IPS DF 6.9 (cell line): ENCODE data around the gene SIGLEC8.

Source experiments
- DNase-seq: peaks from one replicate; pipeline ENCODE4 v3.0.0-alpha.2; 2013; ENCODE audit warnings: low read depth, low spot score
- H3K27ac ChIP-seq: one replicate; pipeline ENCODE4 v1.5.1; 2013; ENCODE audit warnings: low read length, control low read depth
- H3K27me3 ChIP-seq: 2 replicates; pipeline ENCODE4 v1.6.1; 2013; ENCODE audit warnings: mild to moderate bottlenecking, low read length; ENCODE audit not compliant: control insufficient read depth, insufficient read depth
- H3K36me3 ChIP-seq: 2 replicates; pipeline ENCODE4 v1.6.1; 2013; ENCODE audit warnings: low read length; ENCODE audit not compliant: control insufficient read depth, insufficient read depth
- H3K4me1 ChIP-seq: 2 replicates; pipeline ENCODE4 v1.6.1; 2013; ENCODE audit warnings: low read length; ENCODE audit not compliant: control insufficient read depth, insufficient read depth
- H3K4me3 ChIP-seq: 2 replicates; pipeline ENCODE4 v1.5.1; 2013; ENCODE audit warnings: mild to moderate bottlenecking, low read length
- H3K9me3 ChIP-seq: 2 replicates; pipeline ENCODE4 v1.6.1; 2013; ENCODE audit warnings: low read length, inconsistent platforms; ENCODE audit not compliant: control insufficient read depth, insufficient read depth
- WGBS: extraction: QIAGEN DNeasy Blood & Tissue Kit; methylation state at CpG from one replicate; pipeline ENCODE4 v1.1.7; 2013; ENCODE audit warnings: mixed read lengths, missing lambda C conversion rate; ENCODE audit not compliant: insufficient read length, insufficient coverage; 5-methylcytosine and 5-hydroxymethylcytosine counted together

SIGLEC8 gene

GRCh38 chr19:51462681-51463080 lies 4.4 kb upstream of the SIGLEC8 start:
- no peaks in the 10 kb centered on the region for H3K36me3 ChIP-seq
- no peaks in the 10 kb centered on the region for H3K9me3 ChIP-seq
- DNase-seq = no peak
- H3K4me1 ChIP-seq = no peaks in the 10 kb centered on the region
- H3K27me3 ChIP-seq = no peaks in the 10 kb centered on the region
- no CpG with 5 or more reads among the region's 10 CpGs for WGBS
- H3K4me3 ChIP-seq = no peak overlapping the region
- H3K27ac ChIP-seq = no peak overlapping the region

GRCh38 chr19:51462276-51462675 lies 4.0 kb upstream of the SIGLEC8 start:
- no peaks in the 10 kb centered on the region for H3K4me1 ChIP-seq
- H3K27ac ChIP-seq = no peak overlapping the region
- no peaks in the 10 kb centered on the region for H3K27me3 ChIP-seq
- H3K36me3 ChIP-seq = no peaks in the 10 kb centered on the region
- H3K9me3 ChIP-seq = no peaks in the 10 kb centered on the region
- H3K4me3 ChIP-seq = no peak overlapping the region
- no CpG with 5 or more reads among the region's 7 CpGs for WGBS
- no peak for DNase-seq

GRCh38 chr19:51461723-51462161 lies 3.5 kb upstream of the SIGLEC8 start:
- DNase-seq = no peak
- H3K27me3 ChIP-seq = no peaks in the 10 kb centered on the region
- WGBS = no CpG with 5 or more reads among the region's 8 CpGs
- H3K9me3 ChIP-seq = no peaks in the 10 kb centered on the region
- no peak overlapping the region for H3K4me3 ChIP-seq
- H3K27ac ChIP-seq = no peak overlapping the region
- H3K4me1 ChIP-seq = no peaks in the 10 kb centered on the region
- no peaks in the 10 kb centered on the region for H3K36me3 ChIP-seq

- peak; percentile 33 for DNase-seq
- no peak overlapping the region for H3K27ac ChIP-seq
- H3K9me3 ChIP-seq = no peaks in the 10 kb centered on the region
- H3K27me3 ChIP-seq = no peaks in the 10 kb centered on the region
- no CpG with 5 or more reads among the region's 13 CpGs for WGBS
- no peaks in the 10 kb centered on the region for H3K36me3 ChIP-seq
- H3K4me1 ChIP-seq = no peaks in the 10 kb centered on the region
- no peak overlapping the region; the same call in 1 of the 2 replicates for H3K4me3 ChIP-seq
Observed at GRCh38 chr19:51460164-51460992, 2.1 kb upstream of the SIGLEC8 start.

GRCh38 chr19:51458899-51459505 lies 748 bp upstream of the SIGLEC8 start:
- no CpG with 5 or more reads among the region's 14 CpGs for WGBS
- H3K36me3 ChIP-seq = no peaks in the 10 kb centered on the region
- DNase-seq = no peak
- H3K27ac ChIP-seq = no peak overlapping the region
- no peaks in the 10 kb centered on the region for H3K9me3 ChIP-seq
- no peak overlapping the region for H3K4me3 ChIP-seq
- H3K4me1 ChIP-seq = no peaks in the 10 kb centered on the region
- H3K27me3 ChIP-seq = no peaks in the 10 kb centered on the region

- Histone ChIP-seq H3K4me1 (no peaks in the 10 kb centered on the region), H3K27ac (no peak overlapping the region), H3K4me3 (no peak overlapping the region), H3K27me3 (no peaks in the 10 kb centered on the region), H3K36me3 (no peaks in the 10 kb centered on the region), H3K9me3 (no peaks in the 10 kb centered on the region)
- no peak for DNase-seq
- no CpG with 5 or more reads among the region's 11 CpGs for WGBS
Observed at GRCh38 chr19:51457351-51458013, 772 bp downstream of the SIGLEC8 start.

- Histone ChIP-seq H3K4me1 (no peaks in the 10 kb centered on the region), H3K9me3 (no peaks in the 10 kb centered on the region), H3K27me3 (no peaks in the 10 kb centered on the region), H3K4me3 (no peak overlapping the region), H3K27ac (no peak overlapping the region), H3K36me3 (no peaks in the 10 kb centered on the region)
- no peak for DNase-seq
- WGBS = no CpG with 5 or more reads among the region's 11 CpGs
Observed at GRCh38 chr19:51456541-51457290, 1.5 kb downstream of the SIGLEC8 start.

- no peaks in the 10 kb centered on the region; the same call in 1 of the 2 replicates for H3K27me3 ChIP-seq
- no peaks in the 10 kb centered on the region for H3K9me3 ChIP-seq
- H3K4me1 ChIP-seq = no peaks in the 10 kb centered on the region
- no peak overlapping the region for H3K27ac ChIP-seq
- H3K4me3 ChIP-seq = no peak overlapping the region
- no CpG with 5 or more reads among the region's 5 CpGs for WGBS
- no peaks in the 10 kb centered on the region for H3K36me3 ChIP-seq
- no peak for DNase-seq
Observed at GRCh38 chr19:51450730-51451307, 7.4 kb downstream of the SIGLEC8 start.

GRCh38 chr19:51448411-51449016 lies 9.7 kb downstream of the SIGLEC8 start:
- H3K27me3 ChIP-seq = no peaks in the 10 kb centered on the region; the same call in 1 of the 2 replicates

More at GRCh38 chr19:51448411-51449016, 9.7 kb downstream of the SIGLEC8 start:
- Histone ChIP-seq H3K9me3 (no peaks in the 10 kb centered on the region), H3K27ac (no peak overlapping the region), H3K4me1 (no peaks in the 10 kb centered on the region), H3K36me3 (no peaks in the 10 kb centered on the region), H3K4me3 (no peak overlapping the region)
- DNase-seq = no peak
- no CpG with 5 or more reads among the region's 13 CpGs for WGBS
